HG03045 (cell line): ENCODE results near the gene GPR156.
"Not testable (repeated sequence)": the region's sequence is repeated elsewhere in the genome, so short reads cannot be mapped to it uniquely, and the experiment has no call there.

Experiments
- ATAC-seq: cut with Tn5 transposase; IDR thresholded peaks from one replicate; pipeline ENCODE4 v1.9.1; 2021; ENCODE audit warnings: mild to moderate bottlenecking, moderate library complexity; ENCODE audit not compliant: unreplicated experiment

Gene GPR156

GRCh38 chr3:120163816-120164215, 121.2 kb downstream of the GPR156 start:
- no peak for ATAC-seq

GRCh38 chr3:120163026-120163425, 122.0 kb downstream of the GPR156 start:
- no peak for ATAC-seq

- ATAC-seq: no peak
These were observed 122.6 kb downstream of the GPR156 start for GRCh38 chr3:120162400-120162799.

- no peak for ATAC-seq
These were observed 123.1 kb downstream of the GPR156 start for GRCh38 chr3:120161902-120162301.

GRCh38 chr3:120160050-120160449, 125.0 kb downstream of the GPR156 start:
- ATAC-seq: no peak

- ATAC-seq: no peak
These were observed 127.3 kb downstream of the GPR156 start for GRCh38 chr3:120157681-120158080.

GRCh38 chr3:120157113-120157512, 127.9 kb downstream of the GPR156 start:
- ATAC-seq: no peak

GRCh38 chr3:120156699-120157098, 128.3 kb downstream of the GPR156 start:
- no peak for ATAC-seq

- ATAC-seq: not testable (repeated sequence)
These were observed 129.3 kb downstream of the GPR156 start for GRCh38 chr3:120155694-120156093.

GRCh38 chr3:120155108-120155507, 129.9 kb downstream of the GPR156 start:
- ATAC-seq: no peak

GRCh38 chr3:120153294-120153693, 131.7 kb downstream of the GPR156 start:
- no peak for ATAC-seq

GRCh38 chr3:120151791-120152190, 133.2 kb downstream of the GPR156 start:
- ATAC-seq: no peak

GRCh38 chr3:120148187-120148949, 136.7 kb downstream of the GPR156 start:
- no peak for ATAC-seq

GRCh38 chr3:120147072-120147871, 137.8 kb downstream of the GPR156 start:
- ATAC-seq: no peak

- ATAC-seq: no peak
These were observed 139.3 kb downstream of the GPR156 start for GRCh38 chr3:120145542-120146285.

GRCh38 chr3:120144267-120144666, 140.8 kb downstream of the GPR156 start:
- no peak for ATAC-seq

GRCh38 chr3:120143676-120144075, 141.3 kb downstream of the GPR156 start:
- no peak for ATAC-seq

- no peak for ATAC-seq
These were observed 142.8 kb downstream of the GPR156 start for GRCh38 chr3:120142236-120142635.

GRCh38 chr3:120140098-120140742, 144.8 kb downstream of the GPR156 start:
- ATAC-seq: no peak

GRCh38 chr3:120139140-120139539, 145.9 kb downstream of the GPR156 start:
- ATAC-seq: no peak

GRCh38 chr3:120137548-120137947, 147.5 kb downstream of the GPR156 start:
- ATAC-seq: no peak
